ENCODE data around the gene DHX9. TPM values are rescaled to one million over a fixed set of nuclear protein-coding genes. Genes with fewer than 3 reads are reported as not detected.

Gene DHX9
- total RNA-seq, 1 experiment from 2014 or later = 220 TPM

DNA sequence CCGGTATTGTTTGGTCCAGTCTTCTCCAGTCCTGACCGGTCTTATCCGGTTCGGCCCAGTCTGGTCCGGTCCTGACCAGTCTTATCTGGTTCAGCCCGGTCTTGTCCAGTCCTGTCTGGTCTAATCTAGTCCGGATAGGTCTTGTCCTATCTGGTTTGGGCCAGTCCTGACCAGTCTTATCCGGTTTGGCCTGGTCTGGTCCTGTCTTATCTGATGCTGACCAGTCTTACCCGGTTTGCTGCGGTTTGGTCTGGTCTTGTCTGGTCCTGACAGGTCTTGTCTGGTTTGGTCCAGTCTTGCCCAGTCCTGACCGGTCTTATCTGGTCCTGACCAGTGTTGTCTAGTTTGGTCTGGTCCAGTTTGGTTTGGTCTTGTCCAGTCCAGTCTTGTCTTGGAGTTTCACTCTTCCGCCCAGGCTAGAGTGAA is 30.1 kb downstream of the DHX9 start:
- ChIA-PET CTCF (no interaction called here), RAD21 (ENCODE audit: low non-redundant PET in 1 of 2, low total read pairs in 2 of 2, uncharacterized antibody in 2 of 2, unreplicated experiment in 2 of 2) (no interaction called here), POLR2A (no interaction called here)
- Histone ChIP-seq H3K9me3 (ENCODE audit: control insufficient read depth in 1 of 2, insufficient read depth in 1 of 2, low read depth in 1 of 2, low read length in 2 of 2) (no peaks in the 10 kb centered on the region), H4K20me1 (ENCODE audit: insufficient read depth) (peaks cover 19% of the 10 kb centered on the region; the same call in 1 of the 2 replicates), H3K9ac (ENCODE audit: low read length) (no peak overlapping the region), H3K4me3 (replicated peaks in 1 of 2; ENCODE audit: low read depth in 1 of 2, low read length in 2 of 2) (no peak overlapping the region), H3K27me3 (ENCODE audit: insufficient read depth, low read length) (no peaks in the 10 kb centered on the region), H3K27ac (ENCODE audit: low read depth, low read length) (no peak overlapping the region; the same call in 1 of the 2 replicates), H2AFZ (ENCODE audit: low read depth, low read length, poor library complexity, severe bottlenecking) (no peak overlapping the region), H3K9me2 (ENCODE audit: insufficient read depth) (no peaks in the 10 kb centered on the region), H3K79me2 (ENCODE audit: insufficient read depth, low read length) (peaks cover 96% of the 10 kb centered on the region), H3K4me2 (ENCODE audit: low read length) (no peak overlapping the region), H3K4me1 (ENCODE audit: control insufficient read depth in 1 of 2, insufficient read depth in 2 of 2, low read length in 2 of 2) (no peaks in the 10 kb centered on the region), H3K36me3 (ENCODE audit: control insufficient read depth in 1 of 2, insufficient read depth in 2 of 2, low read length in 2 of 2) (peaks cover 89 to 95% of the 10 kb centered on the region in 2 experiments)
- intact Hi-C loops (cut with micrococcal nuclease) = no loop called here
- TF ChIP-seq FOSL1 (IDR thresholded peaks at IDR 0.05; ENCODE audit: low read depth) (no peak), CEBPB (IDR thresholded peaks at IDR 0.05; ENCODE audit: low read depth) (no peak), SIN3A (IDR thresholded peaks at IDR 0.05; ENCODE audit: low read depth) (no peak), SRF (IDR thresholded peaks at IDR 0.05; ENCODE audit: low read depth) (no peak), EZH2 (IDR thresholded peaks at IDR 0.05) (no peak), SP1 (IDR thresholded peaks at IDR 0.05; ENCODE audit: low read depth) (no peak)
- TF ChIP-seq, protein P1, sequence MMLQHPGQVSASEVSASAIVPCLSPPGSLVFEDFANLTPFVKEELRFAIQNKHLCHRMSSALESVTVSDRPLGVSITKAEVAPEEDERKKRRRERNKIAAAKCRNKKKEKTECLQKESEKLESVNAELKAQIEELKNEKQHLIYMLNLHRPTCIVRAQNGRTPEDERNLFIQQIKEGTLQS (IDR thresholded peaks at IDR 0.05) = no peak
- TF ChIP-seq, protein P2, sequence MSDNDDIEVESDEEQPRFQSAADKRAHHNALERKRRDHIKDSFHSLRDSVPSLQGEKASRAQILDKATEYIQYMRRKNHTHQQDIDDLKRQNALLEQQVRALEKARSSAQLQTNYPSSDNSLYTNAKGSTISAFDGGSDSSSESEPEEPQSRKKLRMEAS (IDR thresholded peaks at IDR 0.05) = no peak
- TF ChIP-seq, protein P3, sequence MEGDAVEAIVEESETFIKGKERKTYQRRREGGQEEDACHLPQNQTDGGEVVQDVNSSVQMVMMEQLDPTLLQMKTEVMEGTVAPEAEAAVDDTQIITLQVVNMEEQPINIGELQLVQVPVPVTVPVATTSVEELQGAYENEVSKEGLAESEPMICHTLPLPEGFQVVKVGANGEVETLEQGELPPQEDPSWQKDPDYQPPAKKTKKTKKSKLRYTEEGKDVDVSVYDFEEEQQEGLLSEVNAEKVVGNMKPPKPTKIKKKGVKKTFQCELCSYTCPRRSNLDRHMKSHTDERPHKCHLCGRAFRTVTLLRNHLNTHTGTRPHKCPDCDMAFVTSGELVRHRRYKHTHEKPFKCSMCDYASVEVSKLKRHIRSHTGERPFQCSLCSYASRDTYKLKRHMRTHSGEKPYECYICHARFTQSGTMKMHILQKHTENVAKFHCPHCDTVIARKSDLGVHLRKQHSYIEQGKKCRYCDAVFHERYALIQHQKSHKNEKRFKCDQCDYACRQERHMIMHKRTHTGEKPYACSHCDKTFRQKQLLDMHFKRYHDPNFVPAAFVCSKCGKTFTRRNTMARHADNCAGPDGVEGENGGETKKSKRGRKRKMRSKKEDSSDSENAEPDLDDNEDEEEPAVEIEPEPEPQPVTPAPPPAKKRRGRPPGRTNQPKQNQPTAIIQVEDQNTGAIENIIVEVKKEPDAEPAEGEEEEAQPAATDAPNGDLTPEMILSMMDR (IDR thresholded peaks at IDR 0.05 in 2 of 3, conservative IDR thresholded peaks at IDR 0.05 in 1 of 3; ENCODE audit: borderline replicate concordance in 1 of 3, insufficient read depth in 1 of 3, low read depth in 2 of 3, low read length in 2 of 3) = no peak
- ATAC-seq (peak; percentile 25; the same call in 1 of the 2 replicates), DNase-seq (ENCODE audit: low read depth, low spot score) (no peak)
- BruUV-seq (replicated peaks) = no TSS peak

All from HCT116 (cell line).